GM12892 (cell line): ENCODE results near the gene FRMD5.

Source experiments
- POLR2A ChIP-seq: IDR thresholded peaks from 2 replicates; pipeline ENCODE4 v1.6.1; 2011; ENCODE audit warnings: low read depth, low read length, control low read depth
- POLR2AphosphoS5 ChIP-seq: IDR thresholded peaks from 2 replicates; pipeline ENCODE4 v1.6.1; 2011; ENCODE audit warnings: low read depth, low read length, control low read depth

DNA sequence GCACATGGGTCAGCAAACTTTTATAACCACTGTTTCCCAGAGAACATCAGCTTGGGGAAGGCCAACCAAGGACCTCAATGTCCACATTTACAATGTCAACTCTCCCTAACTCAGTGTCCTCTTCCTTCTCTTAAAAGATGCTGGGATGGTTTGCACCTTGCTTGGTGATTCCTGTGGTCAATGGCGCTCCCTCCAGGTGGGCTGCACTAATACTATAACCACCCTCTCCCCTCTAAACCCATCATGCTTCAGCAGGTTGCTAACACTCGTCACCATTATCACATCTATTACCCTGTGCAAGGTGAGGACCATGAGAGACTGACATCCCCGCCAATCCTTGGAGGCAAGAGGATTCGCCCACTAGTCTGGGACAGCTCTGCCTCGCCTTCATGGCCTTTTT, 65.2 kb downstream of the FRMD5 start:
- TF ChIP-seq POLR2A (no peak), POLR2AphosphoS5 (no peak)
